WI38 (cell line): ENCODE measurements around the gene POLR1C.

ENCODE experiments used
- H3K4me3 ChIP-seq: 2 replicates; pipeline ENCODE4 v1.5.1; 2011; ENCODE audit warnings: low read depth, mild to moderate bottlenecking, control low read depth, low read length
- TF ChIP-seq, protein P1 (sequence below): IDR thresholded peaks from 2 replicates; pipeline ENCODE4 v1.5.1; 2012; ENCODE audit warnings: low read depth, mild to moderate bottlenecking, control low read depth, low read length

Gene POLR1C

DNA sequence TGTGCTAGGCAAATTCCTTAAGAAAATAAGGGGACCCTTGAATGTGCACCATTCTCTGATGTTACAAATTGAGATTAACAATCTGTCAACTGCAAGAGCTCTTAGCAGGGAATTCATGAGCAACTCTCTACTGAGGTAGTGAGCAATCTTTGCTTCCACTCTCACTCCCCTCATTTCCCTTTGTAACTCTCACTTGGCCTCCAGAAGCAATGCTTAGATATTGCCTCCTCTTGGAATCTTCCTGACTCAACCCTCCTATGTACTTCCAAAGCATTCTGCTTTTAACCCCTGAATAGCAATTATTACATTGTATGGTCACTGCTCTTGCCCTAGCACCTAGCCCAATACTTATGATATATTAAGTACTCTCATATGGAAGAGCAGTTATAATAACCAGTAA lies 42.4 kb downstream of the POLR1C start:
- H3K4me3 ChIP-seq, result no peak overlapping the region
- TF ChIP-seq, protein P1, sequence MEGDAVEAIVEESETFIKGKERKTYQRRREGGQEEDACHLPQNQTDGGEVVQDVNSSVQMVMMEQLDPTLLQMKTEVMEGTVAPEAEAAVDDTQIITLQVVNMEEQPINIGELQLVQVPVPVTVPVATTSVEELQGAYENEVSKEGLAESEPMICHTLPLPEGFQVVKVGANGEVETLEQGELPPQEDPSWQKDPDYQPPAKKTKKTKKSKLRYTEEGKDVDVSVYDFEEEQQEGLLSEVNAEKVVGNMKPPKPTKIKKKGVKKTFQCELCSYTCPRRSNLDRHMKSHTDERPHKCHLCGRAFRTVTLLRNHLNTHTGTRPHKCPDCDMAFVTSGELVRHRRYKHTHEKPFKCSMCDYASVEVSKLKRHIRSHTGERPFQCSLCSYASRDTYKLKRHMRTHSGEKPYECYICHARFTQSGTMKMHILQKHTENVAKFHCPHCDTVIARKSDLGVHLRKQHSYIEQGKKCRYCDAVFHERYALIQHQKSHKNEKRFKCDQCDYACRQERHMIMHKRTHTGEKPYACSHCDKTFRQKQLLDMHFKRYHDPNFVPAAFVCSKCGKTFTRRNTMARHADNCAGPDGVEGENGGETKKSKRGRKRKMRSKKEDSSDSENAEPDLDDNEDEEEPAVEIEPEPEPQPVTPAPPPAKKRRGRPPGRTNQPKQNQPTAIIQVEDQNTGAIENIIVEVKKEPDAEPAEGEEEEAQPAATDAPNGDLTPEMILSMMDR, result no peak

DNA sequence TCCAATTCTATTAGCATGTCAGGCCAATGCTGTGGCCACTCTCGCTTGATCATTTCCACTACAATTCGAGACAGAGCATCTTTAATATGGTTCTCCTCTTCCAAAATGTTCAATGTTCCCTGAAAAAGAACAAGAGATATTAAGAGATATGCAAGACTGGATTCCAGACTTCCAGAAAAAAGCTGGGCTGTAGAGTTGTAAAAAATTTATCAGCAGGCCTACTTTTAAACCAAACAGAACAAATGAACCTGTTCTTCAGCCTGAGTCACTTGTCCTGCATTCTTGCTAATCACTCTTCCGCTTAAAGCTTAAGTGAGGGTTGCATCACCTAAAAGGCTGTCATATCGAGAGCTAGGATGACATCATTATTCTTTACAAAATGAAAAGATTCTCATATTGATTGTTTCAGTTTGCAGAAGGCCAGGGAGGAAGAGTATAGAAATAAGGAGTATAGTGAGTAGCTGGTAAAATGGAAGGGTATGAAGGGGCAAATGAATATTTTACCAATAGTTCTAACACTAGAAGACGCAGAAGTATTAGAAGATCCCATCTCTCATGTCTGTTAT lies 54.1 kb downstream of the POLR1C start:
- TF ChIP-seq, protein P1, result no peak
- no peak overlapping the region for H3K4me3 ChIP-seq
